Measurements from ENCODE around the gene EGF. TPM values are rescaled to one million over a fixed set of nuclear protein-coding genes. Genes with fewer than 3 reads are reported as not detected.

Gene EGF
- polyA plus RNA-seq, 1 donor from 2014 or later: not detected

- Histone ChIP-seq H3K4me2 (ENCODE audit: low read length) (no peak overlapping the region), H3K27me3 (ENCODE audit: insufficient read depth, low read depth, low read length) (no peaks in the 10 kb centered on the region), H3K27ac (ENCODE audit: low read length) (no peak overlapping the region), H3F3A (ENCODE audit: insufficient read depth, low read length, poor library complexity, severe bottlenecking) (no peaks in the 10 kb centered on the region), H3K79me2 (replicated peaks; ENCODE audit: insufficient read depth, low read length) (no peaks in the 10 kb centered on the region), H3K9ac (ENCODE audit: low read length) (no peak overlapping the region), H2AFZ (ENCODE audit: low read depth, low read length) (no peak overlapping the region), H3K9me2 (ENCODE audit: insufficient read depth, low read length) (no peaks in the 10 kb centered on the region), H3K4me3 (ENCODE audit: low read length) (no peak overlapping the region), H3K36me3 (ENCODE audit: insufficient read depth, low read length) (no peaks in the 10 kb centered on the region), H3K9me3 (ENCODE audit: low read length) (no peaks in the 10 kb centered on the region), H4K20me1 (ENCODE audit: insufficient read depth) (no peaks in the 10 kb centered on the region)
- TF ChIP-seq CTCF (IDR thresholded peaks at IDR 0.05; ENCODE audit: poor library complexity, severe bottlenecking) (no peak), EP300 (conservative IDR thresholded peaks at IDR 0.05; ENCODE audit: poor library complexity, severe bottlenecking) (no peak), POLR2AphosphoS5 (IDR thresholded peaks at IDR 0.05) (no peak), REST (IDR thresholded peaks at IDR 0.05; ENCODE audit: borderline replicate concordance) (no peak), MXI1 (conservative IDR thresholded peaks at IDR 0.05; ENCODE audit: poor library complexity, severe bottlenecking) (no peak), EZH2 (IDR thresholded peaks at IDR 0.05; ENCODE audit: borderline replicate concordance, insufficient read depth, low read length, poor library complexity, severe bottlenecking) (no peak), SMC3 (conservative IDR thresholded peaks at IDR 0.05; ENCODE audit: poor library complexity) (no peak), TAF1 (IDR thresholded peaks at IDR 0.05; ENCODE audit: low read depth) (no peak), RAD21 (conservative IDR thresholded peaks at IDR 0.05) (no peak)
Observed at GRCh38 chr4:109886303-109886702, 26.4 kb upstream of the EGF start.

DNA sequence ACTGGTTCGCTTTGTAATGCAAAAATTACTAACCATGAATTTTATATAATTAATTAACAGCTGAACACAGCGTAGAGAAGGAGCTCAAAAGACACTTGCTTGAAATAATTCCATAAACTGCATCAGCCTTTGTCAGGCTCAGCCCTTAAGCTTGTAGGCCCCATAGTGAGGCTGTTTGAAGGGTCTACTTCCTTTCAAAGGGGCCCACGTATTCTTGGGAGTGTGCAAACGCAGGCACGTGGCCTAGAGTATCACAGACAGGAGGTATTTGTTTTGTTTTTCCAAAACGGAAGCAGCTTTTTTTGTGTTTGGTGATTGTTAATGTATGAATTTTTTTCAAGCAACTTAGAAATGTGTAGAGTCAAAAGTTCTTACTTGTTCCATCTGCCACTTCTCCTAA is 25.6 kb upstream of the EGF start:
- Histone ChIP-seq H3K9me2 (ENCODE audit: insufficient read depth, low read length) (no peaks in the 10 kb centered on the region), H3K36me3 (ENCODE audit: insufficient read depth, low read length) (no peaks in the 10 kb centered on the region), H2AFZ (ENCODE audit: low read depth, low read length) (no peak overlapping the region), H3K4me3 (ENCODE audit: low read length) (no peak overlapping the region), H3F3A (ENCODE audit: insufficient read depth, low read length, poor library complexity, severe bottlenecking) (no peaks in the 10 kb centered on the region), H3K79me2 (replicated peaks; ENCODE audit: insufficient read depth, low read length) (no peaks in the 10 kb centered on the region), H3K27me3 (ENCODE audit: insufficient read depth, low read depth, low read length) (no peaks in the 10 kb centered on the region), H3K9me3 (ENCODE audit: low read length) (no peaks in the 10 kb centered on the region), H4K20me1 (ENCODE audit: insufficient read depth) (no peaks in the 10 kb centered on the region), H3K4me2 (ENCODE audit: low read length) (no peak overlapping the region), H3K27ac (ENCODE audit: low read length) (no peak overlapping the region), H3K9ac (ENCODE audit: low read length) (no peak overlapping the region)
- TF ChIP-seq TAF1 (IDR thresholded peaks at IDR 0.05; ENCODE audit: low read depth) (no peak), CTCF (IDR thresholded peaks at IDR 0.05; ENCODE audit: poor library complexity, severe bottlenecking) (no peak), RAD21 (conservative IDR thresholded peaks at IDR 0.05) (no peak), EP300 (conservative IDR thresholded peaks at IDR 0.05; ENCODE audit: poor library complexity, severe bottlenecking) (no peak), POLR2AphosphoS5 (IDR thresholded peaks at IDR 0.05) (no peak), REST (IDR thresholded peaks at IDR 0.05; ENCODE audit: borderline replicate concordance) (no peak), EZH2 (IDR thresholded peaks at IDR 0.05; ENCODE audit: borderline replicate concordance, insufficient read depth, low read length, poor library complexity, severe bottlenecking) (no peak), SMC3 (conservative IDR thresholded peaks at IDR 0.05; ENCODE audit: poor library complexity) (no peak), MXI1 (conservative IDR thresholded peaks at IDR 0.05; ENCODE audit: poor library complexity, severe bottlenecking) (no peak)
